ENCODE data around the gene EPS15. TPM values are rescaled to one million over a fixed set of nuclear protein-coding genes. Genes with fewer than 3 reads are reported as not detected.

EPS15 gene
- total RNA-seq, 1 donor from 2014 or later: 42.0 TPM

GRCh38 chr1:51552929-51553807, 34.1 kb upstream of the EPS15 start:
- DNase-seq (ENCODE audit: low spot score): no peak
- Histone ChIP-seq H2AFZ (replicated peaks) (no peak overlapping the region), H3K9ac (no peak overlapping the region), H3K4me2 (no peak overlapping the region), H3K27ac (no peak overlapping the region), H3K4me1 (no peaks in the 10 kb centered on the region), H3K79me2 (ENCODE audit: low read depth) (no peaks in the 10 kb centered on the region), H3K9me3 (ENCODE audit: low read depth) (no peaks in the 10 kb centered on the region), H3K27me3 (no peaks in the 10 kb centered on the region), H4K20me1 (ENCODE audit: low read depth) (no peaks in the 10 kb centered on the region), H3K36me3 (no peaks in the 10 kb centered on the region), H3K4me3 (no peak overlapping the region), H3F3A (ENCODE audit: low read depth) (no peaks in the 10 kb centered on the region)
- H3K27me3 Mint-ChIP-seq (ENCODE audit: insufficient read depth, low read depth): no peaks in the 10 kb centered on the region
- no peaks in the 10 kb centered on the region for H3K36me3 Mint-ChIP-seq
- no peaks in the 10 kb centered on the region for H3K4me1 Mint-ChIP-seq
- H3K9me3 Mint-ChIP-seq: no peaks in the 10 kb centered on the region
- no peak overlapping the region for H3K4me3 Mint-ChIP-seq
- no peak overlapping the region for H3K27ac Mint-ChIP-seq
- TF ChIP-seq EZH2phosphoT487 (IDR thresholded peaks at IDR 0.05) (no peak), EZH2 (IDR thresholded peaks at IDR 0.05) (no peak), CTCF (IDR thresholded peaks at IDR 0.05) (no peak)

GRCh38 chr1:51551848-51552296, 32.8 kb upstream of the EPS15 start:
- H2AFZ ChIP-seq (replicated peaks): no peak overlapping the region
- no peaks in the 10 kb centered on the region for H3K36me3 ChIP-seq
- H4K20me1 ChIP-seq (ENCODE audit: low read depth): no peaks in the 10 kb centered on the region
- no peak for DNase-seq (ENCODE audit: low spot score)
- H3K27ac Mint-ChIP-seq: no peak overlapping the region
- H3K27ac ChIP-seq: no peak overlapping the region
- no peaks in the 10 kb centered on the region for H3K9me3 Mint-ChIP-seq
- no peak overlapping the region for H3K9ac ChIP-seq
- H3F3A ChIP-seq (ENCODE audit: low read depth): no peaks in the 10 kb centered on the region
- H3K79me2 ChIP-seq (ENCODE audit: low read depth): no peaks in the 10 kb centered on the region
- H3K4me1 Mint-ChIP-seq: no peaks in the 10 kb centered on the region
- H3K4me3 ChIP-seq: no peak overlapping the region
- H3K4me3 Mint-ChIP-seq: no peak overlapping the region
- H3K27me3 ChIP-seq: no peaks in the 10 kb centered on the region
- no peaks in the 10 kb centered on the region for H3K27me3 Mint-ChIP-seq (ENCODE audit: insufficient read depth, low read depth)
- no peaks in the 10 kb centered on the region for H3K9me3 ChIP-seq (ENCODE audit: low read depth)
- no peaks in the 10 kb centered on the region for H3K4me1 ChIP-seq
- no peak for TF ChIP-seq EZH2 (IDR thresholded peaks at IDR 0.05)
- TF ChIP-seq EZH2phosphoT487 (IDR thresholded peaks at IDR 0.05): no peak
- TF ChIP-seq CTCF (IDR thresholded peaks at IDR 0.05): no peak
- H3K4me2 ChIP-seq: no peak overlapping the region
- no peaks in the 10 kb centered on the region for H3K36me3 Mint-ChIP-seq

- Mint-ChIP-seq H3K27me3 (ENCODE audit: insufficient read depth, low read depth) (no peaks in the 10 kb centered on the region), H3K36me3 (no peaks in the 10 kb centered on the region), H3K9me3 (no peaks in the 10 kb centered on the region), H3K4me1 (no peaks in the 10 kb centered on the region), H3K4me3 (no peak overlapping the region), H3K27ac (no peak overlapping the region)
- no peak for TF ChIP-seq EZH2phosphoT487 (IDR thresholded peaks at IDR 0.05)
- no peak for TF ChIP-seq EZH2 (IDR thresholded peaks at IDR 0.05)
- no peak for TF ChIP-seq CTCF (IDR thresholded peaks at IDR 0.05)
- no peak overlapping the region for H3K27ac ChIP-seq
- H3K9me3 ChIP-seq (ENCODE audit: low read depth): no peaks in the 10 kb centered on the region
- no peak for DNase-seq (ENCODE audit: low spot score)
- H3F3A ChIP-seq (ENCODE audit: low read depth): no peaks in the 10 kb centered on the region
- H3K79me2 ChIP-seq (ENCODE audit: low read depth): no peaks in the 10 kb centered on the region
- no peak overlapping the region for H3K9ac ChIP-seq
- H3K4me3 ChIP-seq: no peak overlapping the region
- H2AFZ ChIP-seq (replicated peaks): no peak overlapping the region
- no peaks in the 10 kb centered on the region for H3K36me3 ChIP-seq
- no peaks in the 10 kb centered on the region for H3K4me1 ChIP-seq
- no peak overlapping the region for H3K4me2 ChIP-seq
- no peaks in the 10 kb centered on the region for H4K20me1 ChIP-seq (ENCODE audit: low read depth)
- no peaks in the 10 kb centered on the region for H3K27me3 ChIP-seq
These were observed 32.0 kb upstream of the EPS15 start for GRCh38 chr1:51551081-51551480.

Measured in neural progenitor cell (in vitro differentiated cells).